GM18498 (cell line): ENCODE measurements around the gene CCDC24.

ENCODE experiments used
- ATAC-seq: cut with Tn5 transposase; IDR thresholded peaks from one replicate; pipeline ENCODE4 v1.9.1; 2021; ENCODE audit warnings: mild to moderate bottlenecking, moderate library complexity; ENCODE audit not compliant: unreplicated experiment

The CCDC24 gene

GRCh38 chr1:43980255-43981134, 10.9 kb upstream of the CCDC24 start:
- ATAC-seq: no peak

GRCh38 chr1:43981135-43981491, 10.3 kb upstream of the CCDC24 start:
- ATAC-seq: no peak

DNA sequence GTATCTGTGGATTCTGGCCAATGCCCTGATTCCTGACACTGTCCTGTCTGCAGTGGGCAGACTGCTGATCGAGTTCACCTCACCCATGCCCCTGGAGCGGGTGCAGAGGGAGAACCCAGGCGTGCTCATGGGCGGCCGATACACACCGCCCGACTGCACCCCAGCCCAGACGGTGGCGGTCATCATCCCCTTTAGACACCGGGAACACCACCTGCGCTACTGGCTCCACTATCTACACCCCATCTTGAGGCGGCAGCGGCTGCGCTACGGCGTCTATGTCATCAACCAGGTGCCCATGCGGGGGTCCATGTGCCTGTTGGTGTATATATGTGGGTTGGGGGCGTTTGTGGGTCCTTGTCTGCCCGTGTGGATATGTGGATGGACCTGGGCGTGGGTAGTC, 9.8 kb upstream of the CCDC24 start:
- ATAC-seq: no peak

DNA sequence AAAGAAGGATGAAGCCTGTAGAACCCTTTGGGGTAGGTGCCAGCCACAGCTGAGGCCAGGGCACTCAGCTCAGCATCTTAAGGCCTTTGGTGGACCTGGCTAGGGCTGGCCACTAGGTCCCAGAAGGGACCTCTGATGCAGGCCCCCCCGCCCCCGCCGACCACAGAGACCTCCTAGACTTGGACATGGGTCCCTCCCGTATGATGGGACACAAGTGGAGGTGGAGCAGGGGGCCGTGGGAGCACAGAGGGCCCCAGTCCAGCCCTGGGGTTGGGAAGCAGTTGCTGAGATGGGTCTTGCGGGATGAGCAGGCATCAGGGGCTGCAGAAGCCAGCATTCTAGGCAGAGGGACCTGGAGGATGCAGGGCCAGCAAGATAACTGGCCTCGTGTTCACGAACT, 9.2 kb upstream of the CCDC24 start:
- ATAC-seq: no peak

DNA sequence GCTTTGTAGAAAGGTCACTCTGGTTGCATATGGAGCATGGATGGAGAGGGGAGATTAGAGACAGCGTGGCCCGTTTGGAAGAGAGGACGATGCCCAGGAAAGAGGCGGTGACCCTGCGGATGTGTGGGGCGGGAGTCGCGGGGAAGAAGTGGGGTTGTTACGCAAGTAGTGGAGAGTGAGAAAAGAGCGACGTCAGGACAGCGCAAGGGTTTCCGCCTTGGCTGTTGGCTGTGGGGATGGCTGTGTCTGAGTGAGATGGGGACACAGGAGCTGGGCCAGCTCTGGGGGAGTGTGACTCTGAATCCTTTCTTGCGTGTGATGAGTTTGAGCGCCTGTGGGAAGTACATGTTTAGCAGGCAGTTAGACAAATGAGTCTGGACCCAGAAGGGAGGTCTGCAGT, 8.6 kb upstream of the CCDC24 start:
- no peak for ATAC-seq

GRCh38 chr1:43983253-43983899, 8.0 kb upstream of the CCDC24 start:
- no peak for ATAC-seq

GRCh38 chr1:43984855-43985254, 6.5 kb upstream of the CCDC24 start:
- ATAC-seq: no peak

- no peak for ATAC-seq
Measured at GRCh38 chr1:43985984-43986595, 5.3 kb upstream of the CCDC24 start.

DNA sequence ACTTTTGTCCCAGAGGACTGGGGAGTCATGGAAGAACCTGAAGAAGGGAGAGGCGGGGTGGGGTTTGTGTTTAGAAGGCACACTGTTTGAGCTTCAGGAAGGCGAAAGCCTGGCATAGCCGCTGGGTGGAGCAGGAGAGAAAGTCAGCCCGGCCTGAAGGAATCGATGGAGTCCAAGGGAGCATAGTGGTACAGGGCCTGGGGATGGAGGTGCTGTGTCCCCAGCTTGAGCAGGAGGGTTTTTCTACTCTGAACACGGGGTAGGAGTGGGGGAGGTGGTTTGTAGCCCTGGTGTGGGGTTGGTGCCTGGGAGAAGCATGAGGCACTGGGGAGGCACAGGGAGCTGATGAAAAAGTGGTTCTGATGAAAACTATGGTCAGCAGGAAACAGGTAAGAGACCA, 4.7 kb upstream of the CCDC24 start:
- ATAC-seq: no peak

- no peak for ATAC-seq
Measured at GRCh38 chr1:43987159-43987902, 4.1 kb upstream of the CCDC24 start.

- ATAC-seq: no peak
Measured at GRCh38 chr1:43990271-43991199, 864 bp upstream of the CCDC24 start.

DNA sequence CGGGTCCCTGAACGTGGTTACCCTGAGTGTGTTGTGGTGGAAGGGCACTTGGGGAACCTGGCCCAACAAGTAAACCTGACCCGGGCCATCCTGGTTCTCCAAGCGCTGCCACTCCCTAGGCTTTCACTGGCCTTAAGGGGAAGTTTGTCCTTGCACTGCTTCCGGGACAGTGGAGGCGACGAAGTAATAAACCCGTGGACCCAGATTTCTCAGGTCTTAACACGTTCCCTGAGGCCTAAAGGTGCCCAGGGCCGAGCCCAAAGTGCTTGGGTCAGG, 261 bp upstream of the CCDC24 start:
- peak; percentile 10 for ATAC-seq

- ATAC-seq: no peak
Measured at GRCh38 chr1:43992232-43992995, 1.0 kb downstream of the CCDC24 start.

GRCh38 chr1:43993206-43993914, 2.0 kb downstream of the CCDC24 start:
- ATAC-seq: no peak

GRCh38 chr1:43994071-43994470, 2.7 kb downstream of the CCDC24 start:
- no peak for ATAC-seq

DNA sequence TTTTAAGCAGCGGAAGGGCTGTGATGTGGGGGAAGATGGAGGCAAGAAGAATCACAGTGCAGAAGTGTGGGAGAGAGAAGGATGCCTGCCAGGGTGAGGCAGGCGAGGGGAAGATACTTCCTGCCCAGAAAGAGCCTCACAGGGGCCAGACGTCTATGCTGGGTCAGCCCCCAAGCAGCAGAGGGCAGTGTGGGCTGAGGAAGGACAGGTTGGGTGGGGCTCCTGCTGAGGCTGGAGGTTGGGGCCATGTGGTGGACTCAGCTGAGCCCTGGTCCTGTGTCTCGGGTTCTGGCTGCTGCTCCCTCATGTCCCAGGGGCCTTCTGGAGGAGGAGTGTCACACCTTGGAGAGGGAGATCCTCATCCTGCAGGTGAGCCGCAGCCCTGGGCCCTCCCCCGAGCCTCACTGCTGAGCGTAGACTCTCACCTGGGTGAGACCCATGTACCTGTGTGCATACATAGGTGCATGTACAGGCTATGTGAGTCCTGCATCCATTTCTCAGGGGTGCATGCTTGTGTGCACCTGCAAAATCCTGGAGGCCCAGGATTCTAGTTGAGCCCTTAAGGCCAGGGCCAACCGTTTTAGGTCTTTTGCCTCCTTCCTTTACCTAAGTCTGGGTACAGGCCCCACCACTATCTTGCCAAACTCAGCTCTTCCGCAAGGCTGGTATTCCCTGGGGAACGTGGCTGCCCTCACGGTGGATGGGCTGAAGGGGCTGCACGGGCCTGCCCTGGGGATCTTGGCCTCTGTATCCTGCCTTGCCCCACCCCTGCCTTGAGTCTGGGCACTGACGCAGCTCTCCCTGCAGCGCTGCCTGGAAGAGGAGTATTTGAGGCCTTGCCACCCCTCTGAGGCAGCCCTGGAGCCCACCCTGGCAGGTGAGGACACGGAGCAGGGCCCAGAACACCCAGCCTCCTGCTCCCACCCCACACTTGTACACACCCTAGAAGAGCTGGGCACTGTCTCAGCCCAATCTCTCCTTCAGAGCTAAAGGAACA, 3.7 kb downstream of the CCDC24 start:
- no peak for ATAC-seq

GRCh38 chr1:43995984-43996732, 4.8 kb downstream of the CCDC24 start:
- ATAC-seq: no peak
